ENCODE measurements around the gene GBX2.

The GBX2 gene

GRCh38 chr2:236117861-236118269, 50.3 kb downstream of the GBX2 start:
- no peak for DNase-seq (ENCODE audit: low spot score)

DNA sequence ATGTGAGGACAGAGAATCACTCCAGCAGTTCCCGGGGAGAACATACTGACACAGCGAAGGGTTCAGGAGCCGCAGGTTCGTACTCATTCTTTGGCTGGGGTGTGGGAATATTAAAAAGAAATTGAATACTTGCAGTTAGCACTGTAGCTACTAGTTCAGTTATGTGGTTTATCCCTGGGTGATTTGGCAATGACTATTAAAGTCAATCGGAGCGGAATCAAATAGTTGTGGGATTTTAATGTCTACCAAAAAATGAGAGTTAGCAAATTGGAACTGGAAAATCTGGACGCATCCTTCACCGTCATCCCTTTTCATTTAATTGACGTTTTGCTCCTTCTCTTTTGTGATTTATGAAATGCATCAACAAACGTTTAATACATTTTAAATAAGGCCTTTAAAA, 50.8 kb downstream of the GBX2 start:
- no peak for DNase-seq (ENCODE audit: low spot score)

Data from kidney capillary endothelial cell (primary cell).